Activated CD4-positive, CD25-positive, alpha-beta regulatory T cell (primary cell): ENCODE results near the gene MLPH.
"Not testable (repeated sequence)": the region's sequence is repeated elsewhere in the genome, so short reads cannot be mapped to it uniquely, and the experiment has no call there.

Experiments
- DNase-seq, 4 experiments: peaks; one replicate each; lab custom pipeline; 2025; lab: John Stamatoyannopoulos, UW

The MLPH gene

DNA sequence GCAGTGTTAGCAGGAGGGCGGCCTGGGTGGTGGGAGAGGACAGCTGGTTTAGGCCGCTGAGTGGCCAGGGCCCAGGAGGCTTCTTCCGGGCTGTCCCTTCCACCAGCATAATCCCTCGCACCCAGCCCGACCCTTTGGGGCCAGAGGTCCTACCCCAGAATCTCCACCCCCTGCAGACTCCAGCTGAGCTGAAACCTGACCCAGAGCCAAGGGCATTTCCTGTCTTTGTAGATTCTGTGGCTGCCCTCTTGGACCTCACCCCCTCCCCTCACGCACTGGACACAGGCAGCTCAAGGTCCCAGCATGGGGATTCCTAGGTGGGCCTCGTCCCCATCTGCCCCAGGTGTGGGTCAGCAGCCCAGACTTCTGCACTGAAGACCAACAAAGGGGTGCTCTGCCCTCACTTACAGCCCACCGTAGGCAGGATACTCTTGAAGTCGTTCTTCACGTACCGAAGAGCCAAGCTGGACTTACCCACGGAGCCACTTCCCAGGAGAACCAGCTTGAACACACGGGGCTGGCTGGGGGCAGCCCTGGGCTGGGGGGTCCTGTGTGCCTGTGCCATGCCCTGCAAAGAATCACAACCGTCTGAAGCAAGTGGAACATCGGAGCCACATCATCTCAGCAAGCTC lies 98.7 kb downstream of the MLPH start:
- DNase-seq, result no peak

DNA sequence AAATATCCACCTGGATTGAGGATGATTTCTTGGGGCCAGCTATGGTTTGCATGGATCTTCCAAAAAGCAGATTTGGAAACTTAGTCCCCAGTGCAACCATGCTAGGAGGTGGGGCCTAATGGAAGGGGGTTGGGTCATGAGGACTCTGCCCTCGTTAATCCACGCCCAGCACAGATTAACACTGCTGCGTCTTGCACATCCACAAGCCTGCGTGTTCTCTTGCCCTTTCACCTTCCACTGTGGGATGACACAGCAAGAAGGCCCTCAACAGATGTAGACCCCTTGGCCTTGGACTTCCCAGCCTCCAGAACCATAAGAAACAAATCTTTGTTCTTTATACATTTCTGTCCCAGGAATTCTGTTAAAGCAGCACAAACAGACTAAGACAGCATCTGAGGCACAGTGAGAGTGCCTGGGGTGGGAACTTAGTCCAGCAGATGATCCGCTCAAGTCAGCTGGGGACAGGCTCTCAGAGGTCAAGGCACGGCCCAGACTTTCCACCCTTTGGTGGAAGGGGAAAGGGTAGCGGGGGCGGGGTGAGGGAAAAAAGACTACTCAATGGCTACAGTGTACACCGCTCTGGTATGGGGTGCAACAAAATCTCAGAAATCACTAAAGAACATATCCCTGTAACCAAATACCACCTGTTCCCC lies 101.1 kb downstream of the MLPH start:
- no peak for DNase-seq

DNA sequence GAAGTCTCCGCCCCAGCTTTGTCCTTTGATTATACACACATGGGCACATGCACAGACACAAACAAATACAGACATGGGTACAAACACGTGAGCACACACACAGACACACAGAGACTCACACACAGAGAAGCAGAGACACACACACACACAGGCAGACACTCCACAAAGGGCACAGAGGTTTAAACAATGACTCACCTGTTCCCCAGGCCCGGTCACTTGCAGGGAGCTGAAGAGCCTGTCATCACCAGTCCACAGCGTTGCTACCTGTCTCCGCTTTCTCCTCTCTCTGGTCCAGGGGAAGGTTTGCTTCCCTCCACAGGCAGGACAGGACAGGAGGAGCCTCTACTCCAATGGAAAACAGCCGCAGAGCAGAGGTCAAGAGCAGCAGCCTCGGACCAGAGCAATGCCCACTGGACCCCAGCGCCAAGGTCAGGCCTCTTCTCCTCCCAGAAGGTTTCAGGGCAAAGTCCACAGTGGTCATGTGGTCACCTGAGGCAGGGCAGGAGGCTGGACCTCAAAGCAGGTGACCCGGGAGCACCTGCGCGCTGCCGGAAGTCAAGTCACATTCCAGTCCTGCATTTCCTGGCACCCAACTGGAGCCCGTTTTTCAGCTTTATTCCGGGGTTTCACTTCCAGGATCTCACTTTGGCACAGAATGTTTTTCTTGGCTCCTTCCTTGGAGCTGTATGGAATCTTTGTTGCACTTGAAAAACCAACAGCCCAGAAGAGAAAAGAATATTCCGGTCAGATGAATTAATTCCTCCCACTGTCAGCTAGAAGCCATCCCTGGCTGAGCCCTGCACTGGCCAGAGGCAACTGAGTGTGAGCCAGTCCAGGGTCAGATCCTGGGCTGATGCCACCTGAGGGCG lies 103.5 kb downstream of the MLPH start, which contains the start of gene RAB17:
TSS of gene RAB17 (minus strand) at position 463 of the 869 bp plus-strand sequence. CDS start 4,580 bp downstream, outside the sequence.
- DNase-seq, result no peak

DNA sequence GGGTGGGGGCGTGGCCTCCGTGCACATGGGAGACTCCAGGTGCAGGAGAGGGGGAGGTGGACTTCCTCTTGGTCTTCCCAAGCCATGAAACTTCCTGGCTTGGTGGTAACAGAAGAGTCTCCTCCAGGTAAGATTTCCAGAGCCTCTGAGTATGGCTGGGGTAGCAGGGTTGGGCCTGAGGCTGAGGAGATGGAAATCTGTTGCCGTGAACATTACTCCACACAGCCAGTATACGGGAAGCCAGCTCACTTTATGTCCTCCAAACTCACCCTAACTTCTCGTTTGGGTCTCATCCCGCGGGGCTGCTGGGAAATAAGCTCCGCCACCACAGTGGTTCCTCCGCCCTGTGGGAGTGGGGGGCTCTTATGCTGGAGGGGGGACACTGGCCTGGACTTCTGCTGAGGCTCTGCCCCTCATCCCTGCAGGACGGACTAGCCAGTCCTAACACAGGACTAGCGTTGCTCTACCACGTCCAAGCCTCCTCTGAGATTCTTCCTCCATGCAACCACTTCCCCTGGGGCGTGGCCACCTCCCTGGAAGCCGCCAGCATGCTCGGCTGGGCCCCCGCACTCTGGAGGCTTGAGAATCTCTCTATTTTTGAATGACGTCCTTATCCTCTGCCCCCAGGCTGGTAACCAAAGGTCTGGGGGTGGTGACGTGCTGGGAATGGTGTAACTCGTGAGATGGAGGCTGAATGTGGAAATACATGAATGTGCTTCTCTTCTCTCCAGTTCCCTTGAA lies 104.3 kb downstream of the MLPH start:
- DNase-seq, result no peak

- DNase-seq, result no peak
Observed at GRCh38 chr2:237592425-237592980, 105.5 kb downstream of the MLPH start.

DNA sequence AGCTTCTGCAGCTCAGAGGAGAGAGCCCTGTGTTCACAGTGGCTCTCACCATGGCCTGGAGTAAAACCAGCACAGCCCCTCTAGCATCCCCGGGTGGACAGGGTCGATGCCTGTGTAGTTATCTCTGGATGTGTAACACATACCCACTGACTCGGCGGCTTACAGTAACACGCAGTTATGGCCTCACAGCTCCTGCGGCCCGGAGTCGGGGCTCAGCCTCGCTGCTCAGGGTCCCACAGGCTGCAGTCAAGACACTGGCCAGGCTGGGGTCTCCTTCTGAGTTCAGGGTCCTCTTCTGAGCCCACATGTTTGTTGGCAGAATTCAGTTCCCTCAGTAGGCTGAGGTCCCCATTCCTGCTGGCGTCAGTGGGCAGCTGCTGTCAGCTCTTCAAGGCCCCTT lies 106.0 kb downstream of the MLPH start:
- DNase-seq, result no peak

DNA sequence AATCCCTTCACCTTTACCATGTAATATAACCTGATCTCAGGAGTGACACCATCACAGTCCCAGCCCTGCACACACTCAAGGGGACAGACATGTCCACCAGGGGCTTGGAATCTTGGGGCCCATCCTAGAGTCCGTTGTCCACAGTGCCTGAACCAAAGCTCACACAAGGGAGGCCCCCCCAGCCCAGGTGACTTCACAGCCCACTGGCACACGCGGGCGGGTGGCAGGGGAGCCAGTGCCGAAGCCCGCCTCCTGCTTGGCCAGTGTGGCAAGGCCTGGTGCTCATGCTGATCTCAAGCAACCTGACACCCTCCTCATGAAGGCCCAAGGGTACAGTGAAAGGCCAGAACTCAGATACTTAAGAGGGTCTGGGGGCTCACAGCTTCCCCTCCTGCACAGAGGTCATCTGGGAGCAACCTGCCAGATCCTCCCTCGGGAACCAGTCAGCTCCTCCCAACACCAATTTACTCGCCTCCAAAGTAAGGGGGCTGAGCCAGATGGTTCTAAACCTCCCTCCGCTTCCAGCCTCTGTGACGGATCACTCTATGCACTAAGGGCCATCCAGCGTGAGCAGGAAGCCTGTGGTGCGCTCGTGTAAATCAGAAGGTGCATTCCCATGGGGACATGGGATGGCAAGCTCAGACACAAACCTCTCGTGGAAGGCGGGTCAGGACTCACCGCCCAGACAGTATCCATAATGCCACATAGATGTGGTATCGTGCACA lies 106.7 kb downstream of the MLPH start:
- DNase-seq, result no peak

GRCh38 chr2:237594514-237594871 lies 107.4 kb downstream of the MLPH start:
- DNase-seq, result no peak

- not testable (repeated sequence) for DNase-seq
Observed at GRCh38 chr2:237595829-237596519, 108.9 kb downstream of the MLPH start.

GRCh38 chr2:237596520-237597195 lies 109.6 kb downstream of the MLPH start:
- no peak for DNase-seq

DNA sequence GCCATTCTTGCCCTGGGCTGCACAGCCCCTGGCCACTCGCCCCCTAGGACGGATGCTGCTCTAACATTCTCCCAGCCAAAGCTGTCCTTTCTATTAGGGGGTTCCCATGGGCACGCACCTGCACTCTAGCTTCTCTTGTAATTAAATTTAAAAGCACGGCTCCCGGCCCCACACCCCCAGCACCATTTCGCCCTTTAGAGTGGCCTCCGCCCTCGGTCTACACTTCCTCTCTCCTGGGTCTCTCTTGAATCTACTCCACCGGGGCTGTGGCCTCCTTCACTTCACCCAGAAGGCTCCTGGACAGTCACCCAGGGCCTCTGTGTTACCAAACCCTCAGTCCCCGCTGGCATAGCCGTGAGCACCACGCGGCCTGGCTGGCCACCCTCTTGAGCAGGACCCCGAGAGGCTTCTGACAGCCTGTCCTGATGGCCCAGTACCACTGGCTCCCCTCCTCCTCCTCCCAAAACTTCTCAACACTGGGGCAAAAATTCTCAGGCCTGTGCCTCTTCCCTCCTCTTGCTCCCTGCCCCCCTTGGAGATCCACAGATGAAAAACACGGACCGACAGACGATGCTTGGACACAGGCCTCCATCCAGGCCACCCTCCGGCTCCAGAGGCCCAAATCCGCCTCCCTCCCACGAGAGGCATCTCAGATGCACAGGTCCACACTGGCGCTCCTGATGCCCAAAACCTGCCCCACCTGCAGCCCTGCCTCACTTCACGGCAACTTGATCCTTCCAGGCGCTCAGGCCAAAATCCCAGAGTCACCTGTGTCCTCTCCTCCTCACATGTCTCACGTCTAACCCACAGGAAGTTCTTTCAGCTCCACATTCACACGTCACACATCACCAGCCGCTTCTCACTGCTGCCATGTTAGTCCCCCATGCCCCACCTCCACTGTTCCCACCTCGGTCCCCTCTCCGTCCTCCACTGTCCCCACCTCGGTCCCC lies 110.4 kb downstream of the MLPH start:
- no peak for DNase-seq

GRCh38 chr2:237598468-237599208 lies 111.6 kb downstream of the MLPH start:
- DNase-seq, result no peak

- DNase-seq, result no peak
Observed at GRCh38 chr2:237599465-237600110, 112.5 kb downstream of the MLPH start.

DNA sequence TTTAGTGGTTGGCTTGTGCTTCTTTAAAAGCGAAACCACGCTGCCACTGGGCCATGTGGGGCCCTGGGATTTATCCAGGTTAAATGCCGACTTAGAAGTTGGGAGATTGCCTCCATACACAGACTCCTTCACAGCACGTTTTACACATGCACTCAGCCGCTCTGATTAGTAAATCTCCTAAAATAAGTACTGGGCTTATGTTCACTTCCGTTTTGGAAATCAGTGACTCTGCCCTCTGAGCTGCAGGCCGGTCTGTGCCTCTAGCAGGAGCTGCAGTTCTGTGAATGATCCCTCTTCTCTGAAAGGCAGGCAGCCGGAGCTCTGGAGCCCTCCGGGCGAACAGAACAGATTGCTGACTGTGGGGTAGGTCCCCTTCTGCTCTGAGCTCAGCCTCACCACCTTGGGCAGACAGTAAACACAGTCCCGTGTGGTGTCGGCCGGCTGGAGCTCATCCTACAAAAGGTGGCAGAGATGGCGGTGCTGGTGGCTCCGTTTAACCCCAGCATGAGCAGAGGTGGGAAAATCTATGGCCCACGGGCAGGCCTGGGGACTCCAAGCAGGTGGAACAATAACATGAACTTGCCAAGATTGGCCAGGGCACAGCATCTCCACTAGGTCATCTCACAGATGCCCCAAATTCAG lies 113.3 kb downstream of the MLPH start:
- DNase-seq, result no peak

DNA sequence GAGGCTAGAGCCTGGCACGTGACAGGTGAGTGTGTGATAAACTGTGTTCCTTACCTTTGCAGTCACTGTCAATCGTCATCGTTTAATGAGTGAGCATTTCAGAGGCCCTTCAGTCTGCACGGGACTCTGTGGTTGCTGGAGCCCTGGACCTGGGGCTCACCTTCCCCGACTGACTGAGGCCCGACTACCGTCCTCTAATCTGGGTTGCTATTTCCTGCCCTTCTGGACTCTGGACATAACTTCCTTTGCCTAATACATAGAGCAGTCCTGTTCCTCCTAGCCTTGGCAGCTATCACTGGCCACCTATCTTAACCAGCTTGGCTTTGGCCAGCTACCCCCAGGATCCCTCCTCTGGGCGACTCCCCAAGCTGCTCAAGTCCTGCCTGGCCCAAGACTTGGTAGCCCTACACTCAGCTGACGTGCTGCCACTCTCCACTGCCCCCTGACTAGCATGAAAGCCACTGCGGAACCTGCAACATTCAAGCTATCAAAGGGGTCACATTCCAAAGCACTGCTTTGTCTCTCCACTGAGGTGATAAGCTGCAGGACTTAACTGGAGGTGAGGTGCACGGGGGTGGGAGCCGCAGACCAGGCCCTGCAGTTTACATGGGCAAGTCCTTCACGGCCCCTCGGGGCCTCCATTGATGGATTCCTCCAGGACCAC lies 114.5 kb downstream of the MLPH start:
- no peak for DNase-seq

DNA sequence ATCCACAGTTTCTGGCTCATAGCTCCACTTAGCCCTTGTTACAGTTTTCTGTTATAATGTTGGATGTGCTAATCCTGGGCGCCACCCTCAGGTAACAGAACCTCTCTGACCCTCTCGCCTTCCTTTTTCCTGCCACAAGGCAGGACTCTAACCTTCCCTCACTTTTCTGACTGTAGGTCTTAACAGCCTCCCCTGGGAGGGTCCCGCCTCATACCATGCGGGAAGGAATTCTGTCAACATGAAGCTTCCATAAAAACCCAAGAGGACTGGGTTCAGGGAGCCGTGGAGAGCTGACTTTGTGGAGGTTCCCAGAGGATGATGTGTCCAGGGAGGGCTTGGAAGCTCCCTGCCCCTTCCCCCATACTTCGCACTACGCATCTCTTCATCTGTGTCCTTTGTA lies 115.4 kb downstream of the MLPH start:
- no peak for DNase-seq
